ENCODE data around the gene PRKN.

The PRKN gene

GRCh38 chr6:162238675-162239074 is 488.9 kb downstream of the PRKN start:
- DNase-seq (ENCODE audit: low spot score) = no peak

GRCh38 chr6:162237331-162237730 is 490.2 kb downstream of the PRKN start:
- no peak for DNase-seq (ENCODE audit: low spot score)

- DNase-seq (ENCODE audit: low spot score) = no peak
Observed at GRCh38 chr6:162234631-162235030, 492.9 kb downstream of the PRKN start.

- no peak for DNase-seq (ENCODE audit: low spot score)
Observed at GRCh38 chr6:162230147-162230752, 497.3 kb downstream of the PRKN start.

GRCh38 chr6:162229093-162229492 is 498.5 kb downstream of the PRKN start:
- no peak for DNase-seq (ENCODE audit: low spot score)

- DNase-seq (ENCODE audit: low spot score) = no peak
Observed at GRCh38 chr6:162226803-162227202, 500.8 kb downstream of the PRKN start.

- no peak for DNase-seq (ENCODE audit: low spot score)
Observed at GRCh38 chr6:162222521-162222920, 505.0 kb downstream of the PRKN start.

GRCh38 chr6:162220876-162221275 is 506.7 kb downstream of the PRKN start:
- no peak for DNase-seq (ENCODE audit: low spot score)

GRCh38 chr6:162219266-162219665 is 508.3 kb downstream of the PRKN start:
- no peak for DNase-seq (ENCODE audit: low spot score)

- DNase-seq (ENCODE audit: low spot score) = no peak
Observed at GRCh38 chr6:162217811-162218493, 509.6 kb downstream of the PRKN start.

GRCh38 chr6:162217058-162217457 is 510.5 kb downstream of the PRKN start:
- DNase-seq (ENCODE audit: low spot score) = no peak

GRCh38 chr6:162211777-162212176 is 515.8 kb downstream of the PRKN start:
- no peak for DNase-seq (ENCODE audit: low spot score)

- DNase-seq (ENCODE audit: low spot score) = no peak
Observed at GRCh38 chr6:162211022-162211421, 516.5 kb downstream of the PRKN start.

- DNase-seq (ENCODE audit: low spot score) = no peak
Observed at GRCh38 chr6:162203287-162203686, 524.3 kb downstream of the PRKN start.

- DNase-seq (ENCODE audit: low spot score) = no peak
Observed at GRCh38 chr6:162200945-162201690, 526.4 kb downstream of the PRKN start.

GRCh38 chr6:162200041-162200440 is 527.5 kb downstream of the PRKN start:
- DNase-seq (ENCODE audit: low spot score) = no peak

GRCh38 chr6:162198925-162199324 is 528.6 kb downstream of the PRKN start:
- DNase-seq (ENCODE audit: low spot score) = no peak

GRCh38 chr6:162198076-162198475 is 529.5 kb downstream of the PRKN start:
- DNase-seq (ENCODE audit: low spot score) = no peak

GRCh38 chr6:162195441-162195840 is 532.1 kb downstream of the PRKN start:
- DNase-seq (ENCODE audit: low spot score) = no peak

- no peak for DNase-seq (ENCODE audit: low spot score)
Observed at GRCh38 chr6:162190981-162191380, 536.6 kb downstream of the PRKN start.

GRCh38 chr6:162187168-162187935 is 540.2 kb downstream of the PRKN start:
- no peak for DNase-seq (ENCODE audit: low spot score)

- no peak for DNase-seq (ENCODE audit: low spot score)
Observed at GRCh38 chr6:162184465-162184864, 543.1 kb downstream of the PRKN start.
